Measurements from ENCODE around the gene SPEG.

DNA sequence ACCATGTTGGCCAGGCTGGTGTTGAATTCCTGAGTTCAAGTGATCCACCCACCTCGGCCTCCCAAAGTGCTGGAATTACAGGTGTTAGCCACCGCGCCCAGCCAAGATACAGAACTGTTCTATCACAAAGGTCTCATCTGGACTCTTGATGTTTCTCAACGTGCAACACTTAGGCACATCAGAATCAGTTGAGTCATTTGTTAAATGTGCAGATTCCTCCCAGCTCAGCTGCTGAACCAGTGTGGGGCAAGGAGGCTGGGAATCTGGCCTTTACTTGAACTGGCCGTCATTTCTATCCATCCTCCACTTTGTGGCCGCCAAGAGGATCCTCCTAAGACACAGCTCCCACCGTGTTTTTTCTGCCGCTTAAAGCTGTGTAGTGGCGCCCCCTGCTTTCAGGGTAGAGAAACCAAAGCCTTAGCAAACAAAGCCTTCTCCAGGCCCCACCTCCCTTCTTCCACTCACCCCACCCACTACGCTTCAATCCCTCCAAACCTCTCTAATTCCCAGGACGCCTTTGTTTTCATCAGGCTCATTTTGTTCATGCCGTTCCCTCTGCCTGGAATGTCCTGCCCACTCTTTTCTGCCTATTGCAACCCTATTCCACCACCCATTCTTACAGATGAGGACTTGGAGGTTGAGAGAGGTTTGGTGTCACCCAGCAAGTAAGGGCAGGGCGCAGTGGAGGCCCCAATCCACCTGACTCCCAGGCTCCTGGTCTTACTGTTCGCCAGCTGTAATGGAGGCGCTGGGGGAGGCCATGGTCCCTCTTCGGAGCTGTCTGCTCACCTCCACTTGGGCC lies 776 bp upstream of the SPEG start:
- TF ChIP-seq CTCF (IDR thresholded peaks at IDR 0.05), result no peak
- no peak for TF ChIP-seq POLR2A (IDR thresholded peaks at IDR 0.05)
